Measurements from ENCODE around the gene ESPL1.

ESPL1 gene

DNA sequence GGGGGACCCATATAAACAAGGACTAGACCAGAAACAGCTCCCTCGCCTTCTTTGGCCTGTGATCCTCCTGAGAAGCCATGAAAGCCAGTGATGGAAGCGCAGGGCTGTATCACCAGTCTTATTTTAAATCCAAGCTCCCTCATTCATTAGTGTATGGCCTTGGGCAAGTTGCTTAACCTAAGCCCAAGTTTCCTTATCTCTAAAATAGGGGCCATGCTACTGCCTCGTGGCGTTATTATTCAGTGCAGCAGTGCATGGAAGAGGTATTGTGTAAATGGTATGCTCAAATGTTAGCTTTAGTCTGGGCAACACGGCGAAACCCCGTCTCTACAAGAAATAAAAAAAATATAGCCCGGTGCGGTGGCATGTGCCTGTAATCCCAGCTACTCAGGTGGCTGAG, 9.9 kb downstream of the ESPL1 start:
- CTCF ChIA-PET: interaction anchor here (0.9 to 5.0 kb wide), 6 partner anchors 9 to 64 kb away, joined by 3 to 46 read pairs (median 4); partner anchors contain the start of gene AAAS
- DNase-seq (ENCODE audit: low read depth, low spot score): no peak
- no peak for TF ChIP-seq CTCF (IDR thresholded peaks at IDR 0.05; ENCODE audit: insufficient read depth, low read length, missing control alignments)
- no peak overlapping the region for H3K4me3 ChIP-seq (ENCODE audit: low read depth, low read length)
- POLR2A ChIA-PET: no interaction called here

GRCh38 chr12:53279283-53279869, 11.3 kb downstream of the ESPL1 start:
- H3K4me3 ChIP-seq (ENCODE audit: low read depth, low read length): no peak overlapping the region
- no peak for DNase-seq (ENCODE audit: low read depth, low spot score)
- ChIA-PET CTCF (interaction anchor here (0.6 to 5.0 kb wide), 5 partner anchors 10 to 66 kb away, joined by 3 to 46 read pairs (median 3); partner anchors contain the start of gene PFDN5), POLR2A (interaction anchor here (0.5 kb wide), 1 partner anchor 34 kb away, joined by 3 read pairs; no protein-coding TSS in a partner anchor)
- no peak for TF ChIP-seq CTCF (IDR thresholded peaks at IDR 0.05; ENCODE audit: insufficient read depth, low read length, missing control alignments)

DNA sequence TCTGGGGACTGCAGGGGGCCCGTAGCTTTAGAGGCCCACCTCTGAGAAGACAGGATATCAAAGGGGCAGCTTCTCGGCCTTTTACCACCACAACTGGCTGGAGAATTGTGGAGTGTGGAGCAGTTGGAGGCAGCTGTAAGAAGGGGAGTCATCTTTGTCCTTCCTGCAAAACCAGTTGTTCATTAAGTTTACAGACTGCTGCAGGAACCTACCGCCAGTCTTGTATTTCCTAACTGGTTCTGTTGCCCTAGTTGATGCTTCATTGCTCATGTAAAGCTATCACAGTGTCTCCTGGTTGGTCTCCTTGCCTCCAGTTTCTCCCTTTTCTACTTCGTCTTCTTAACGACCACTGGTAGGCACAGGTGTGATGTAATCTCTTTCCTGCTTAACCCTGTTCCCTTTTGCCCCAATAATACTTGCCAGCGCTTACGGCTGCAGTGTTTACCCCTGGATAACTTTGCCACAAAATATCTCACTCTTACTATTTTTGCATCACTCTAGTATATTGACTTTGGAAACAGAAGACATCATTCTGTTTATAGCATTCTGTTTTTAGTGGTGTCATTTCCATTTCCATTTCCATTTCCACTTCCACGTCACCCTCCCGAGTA, 11.9 kb downstream of the ESPL1 start:
- no peak for TF ChIP-seq CTCF (IDR thresholded peaks at IDR 0.05; ENCODE audit: insufficient read depth, low read length, missing control alignments)
- H3K4me3 ChIP-seq (ENCODE audit: low read depth, low read length): no peak overlapping the region
- DNase-seq (ENCODE audit: low read depth, low spot score): no peak
- POLR2A ChIA-PET: interaction anchor here (0.5 to 0.6 kb wide), 2 partner anchors 35 to 744 kb away, joined by 3 read pairs; no protein-coding TSS in a partner anchor
- CTCF ChIA-PET: interaction anchor here (1.4 to 5.0 kb wide), 3 partner anchors 9 to 66 kb away, joined by 3 to 46 read pairs (median 6); partner anchors contain the start of gene PFDN5

- no peak for DNase-seq (ENCODE audit: low read depth, low spot score)
- CTCF ChIA-PET: interaction anchor here (1.6 to 22.9 kb wide), 8 partner anchors 9 to 127 kb away, joined by 5 to 659 read pairs (median 38); partner anchors contain the start of genes AAAS, ESPL1 and ITGB7
- no peak overlapping the region for H3K4me3 ChIP-seq (ENCODE audit: low read depth, low read length)
- POLR2A ChIA-PET: interaction anchor here (0.6 to 0.7 kb wide), 2 partner anchors 10 to 33 kb away, joined by 3 to 6 read pairs; no protein-coding TSS in a partner anchor
- no peak for TF ChIP-seq CTCF (IDR thresholded peaks at IDR 0.05; ENCODE audit: insufficient read depth, low read length, missing control alignments)
Observed at GRCh38 chr12:53286448-53286847, 18.3 kb downstream of the ESPL1 start.

DNA sequence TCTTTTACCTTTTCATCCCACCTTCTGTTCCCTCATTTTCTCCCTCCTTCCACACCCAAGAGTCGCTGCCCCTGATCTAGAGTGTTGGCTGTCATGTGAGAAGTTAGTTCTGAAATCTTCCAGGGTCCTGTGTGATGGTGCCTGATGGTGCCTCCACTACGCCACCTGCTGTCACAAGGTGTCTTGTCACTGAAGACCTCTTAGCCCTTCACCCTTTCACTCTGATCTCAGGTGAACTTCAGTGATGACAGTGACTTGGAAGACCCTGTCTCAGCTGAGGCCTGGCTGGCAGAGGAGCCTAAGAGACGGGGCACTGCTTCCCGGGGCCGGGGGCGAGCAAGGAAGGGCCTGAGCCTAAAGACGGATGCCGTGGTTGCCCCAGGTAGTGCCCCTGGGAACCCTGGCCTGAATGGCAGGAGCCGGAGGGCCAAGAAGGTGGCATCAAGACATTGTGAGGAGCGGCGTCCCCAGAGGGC, 19.7 kb downstream of the ESPL1 start:
- ChIA-PET CTCF (interaction anchor here (0.8 to 22.9 kb wide), 17 partner anchors 9 to 217 kb away, joined by 3 to 659 read pairs (median 5); partner anchors contain the start of genes AAAS, ESPL1, ITGB7 and MYG1), POLR2A (no interaction called here)
- peak; percentile 71 for TF ChIP-seq CTCF (IDR thresholded peaks at IDR 0.05; ENCODE audit: insufficient read depth, low read length, missing control alignments)
- no peak for DNase-seq (ENCODE audit: low read depth, low spot score)
- no peak overlapping the region for H3K4me3 ChIP-seq (ENCODE audit: low read depth, low read length)

DNA sequence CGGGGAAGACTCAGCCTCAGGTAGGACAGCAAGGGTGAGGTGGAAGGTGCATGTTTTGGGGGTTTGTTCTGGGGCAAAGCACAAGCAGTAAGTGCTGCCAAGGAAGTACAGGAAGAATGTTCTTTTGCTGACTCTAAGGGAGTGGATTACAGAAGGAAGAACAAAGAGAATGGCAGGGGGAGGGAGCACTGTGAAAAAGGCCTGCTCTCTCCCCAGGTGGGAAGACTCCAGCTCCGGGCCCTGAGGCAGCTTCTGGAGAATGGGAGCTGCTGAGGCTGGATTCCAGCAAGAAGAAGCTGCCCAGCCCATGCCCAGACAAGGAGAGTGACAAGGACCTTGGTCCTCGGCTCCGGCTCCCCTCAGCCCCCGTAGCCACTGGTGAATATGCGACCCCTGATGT, 20.2 kb downstream of the ESPL1 start:
- no peak for TF ChIP-seq CTCF (IDR thresholded peaks at IDR 0.05; ENCODE audit: insufficient read depth, low read length, missing control alignments)
- no peak for DNase-seq (ENCODE audit: low read depth, low spot score)
- ChIA-PET CTCF (interaction anchor here (0.8 to 22.9 kb wide), 16 partner anchors 9 to 217 kb away, joined by 3 to 659 read pairs (median 5); partner anchors contain the start of genes AAAS, ESPL1, ITGB7 and MYG1), POLR2A (interaction anchor here (1.7 kb wide), 1 partner anchor 69 kb away, joined by 4 read pairs; no protein-coding TSS in a partner anchor)
- no peak overlapping the region for H3K4me3 ChIP-seq (ENCODE audit: low read depth, low read length)
